Fibroblast of skin of left quadriceps (primary cell): ENCODE data around the gene CARS2.
"Not testable (repeated sequence)": the region's sequence is repeated elsewhere in the genome, so short reads cannot be mapped to it uniquely, and the experiment has no call there.

ENCODE experiments used
- DNase-seq, 2 experiments: peaks; one replicate each; pipeline ENCODE4 v3.0.0-alpha.2; 2013; ENCODE audit warnings: low read depth in 2 of 2

Gene CARS2

DNA sequence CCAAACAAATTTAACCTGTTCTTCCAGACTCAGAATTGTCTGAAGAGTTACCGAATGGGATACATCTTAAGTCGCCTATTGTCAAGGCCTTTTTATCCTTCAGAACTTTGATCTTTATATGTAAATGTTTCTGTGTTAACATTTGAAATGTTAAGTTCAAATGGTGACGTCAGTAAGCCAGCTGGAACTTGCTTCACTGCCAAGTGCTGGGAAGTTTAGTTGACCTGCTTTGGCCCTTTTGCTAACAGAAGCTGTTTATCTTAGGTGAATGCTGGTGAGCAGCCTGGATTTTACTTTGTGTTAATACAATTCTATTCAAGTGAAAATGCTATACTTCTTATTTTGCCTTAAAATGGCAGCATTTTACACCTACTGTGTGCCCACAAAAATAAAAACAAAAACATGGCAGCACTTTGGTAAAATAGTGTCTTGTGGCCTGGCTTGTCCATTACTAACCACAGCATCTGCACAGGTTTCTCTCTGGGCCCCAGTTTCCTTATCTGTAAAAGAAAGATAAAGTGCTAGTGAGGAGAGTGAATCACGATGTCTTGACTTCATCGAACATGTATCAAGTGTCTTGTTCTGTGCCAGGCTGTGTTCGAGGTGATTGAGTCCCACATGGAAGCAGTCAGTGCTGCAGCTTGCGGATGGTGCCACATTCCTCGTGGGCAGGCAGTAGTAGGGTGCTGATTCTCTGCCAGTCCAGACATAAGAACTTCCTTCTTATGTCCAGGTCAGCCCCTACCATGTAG is 88.4 kb downstream of the CARS2 start:
- no peak for DNase-seq

- no peak for DNase-seq
These were observed 89.5 kb downstream of the CARS2 start for GRCh38 chr13:110616103-110617101.

- DNase-seq, result peak; percentile 91 to 92
These were observed 90.4 kb downstream of the CARS2 start, which contains the start of gene NAXD for GRCh38 chr13:110615322-110616102. NAXD (plus strand) TSS chr13:110615545; CDS start chr13:110615602, 57 bp downstream.

- DNase-seq, result no peak
These were observed 91.0 kb downstream of the CARS2 start for GRCh38 chr13:110615005-110615321.

DNA sequence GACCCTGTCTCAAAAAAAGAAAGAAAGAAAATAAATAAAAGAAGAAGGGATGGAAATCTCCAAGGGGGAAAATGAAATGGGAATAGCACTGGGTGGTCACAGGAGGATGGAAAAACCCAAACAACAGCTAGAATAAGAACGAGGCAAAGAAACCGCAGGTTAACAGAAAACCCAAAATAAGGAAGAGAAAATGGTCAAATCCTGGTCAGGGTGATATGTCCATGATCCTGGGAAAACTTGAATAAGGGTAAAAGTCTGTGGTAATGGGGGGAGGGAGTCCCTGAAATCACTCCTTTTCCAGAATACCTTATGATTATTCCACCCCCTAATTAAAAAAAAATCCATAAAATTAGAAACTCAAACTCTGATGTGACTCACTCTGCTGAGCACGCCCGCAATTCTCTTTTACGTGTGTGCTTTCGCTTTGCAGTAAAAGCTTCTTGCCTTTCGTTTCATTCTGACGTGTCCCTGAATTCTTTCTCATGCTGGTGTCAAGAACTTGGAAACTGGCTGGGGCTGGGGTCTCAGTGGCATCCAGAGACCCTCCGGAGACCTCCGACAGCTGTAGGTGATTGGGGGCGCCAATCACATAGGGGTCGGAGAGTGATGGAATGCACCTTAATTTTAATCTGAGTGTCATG is 94.8 kb downstream of the CARS2 start:
- DNase-seq, result no peak

DNA sequence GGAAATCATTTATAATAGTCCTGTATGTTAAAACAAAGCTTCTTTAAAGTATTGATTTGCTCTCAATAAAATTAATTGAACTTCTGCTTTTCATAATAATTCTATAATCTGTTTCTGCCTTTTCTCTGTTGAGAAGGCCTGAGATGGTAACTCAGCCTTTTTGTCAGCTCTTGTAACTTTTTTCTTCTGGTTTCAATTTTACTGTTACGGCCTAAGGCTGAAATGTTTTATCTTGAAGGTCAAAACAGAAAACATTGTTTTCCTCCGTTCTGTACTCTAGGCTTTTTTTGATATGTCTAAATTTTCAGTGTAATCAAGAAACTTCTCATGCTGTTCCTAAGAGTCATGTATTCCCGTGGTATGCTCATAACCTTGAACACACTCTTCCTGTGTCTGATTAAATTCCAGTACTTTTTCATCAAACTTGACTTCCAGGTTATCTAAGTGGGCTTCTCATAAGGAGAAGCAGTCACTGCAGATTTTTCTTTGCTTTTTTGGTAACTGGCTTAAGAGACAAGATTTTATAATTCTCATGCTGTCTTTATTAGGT is 98.2 kb downstream of the CARS2 start:
- DNase-seq, result no peak

DNA sequence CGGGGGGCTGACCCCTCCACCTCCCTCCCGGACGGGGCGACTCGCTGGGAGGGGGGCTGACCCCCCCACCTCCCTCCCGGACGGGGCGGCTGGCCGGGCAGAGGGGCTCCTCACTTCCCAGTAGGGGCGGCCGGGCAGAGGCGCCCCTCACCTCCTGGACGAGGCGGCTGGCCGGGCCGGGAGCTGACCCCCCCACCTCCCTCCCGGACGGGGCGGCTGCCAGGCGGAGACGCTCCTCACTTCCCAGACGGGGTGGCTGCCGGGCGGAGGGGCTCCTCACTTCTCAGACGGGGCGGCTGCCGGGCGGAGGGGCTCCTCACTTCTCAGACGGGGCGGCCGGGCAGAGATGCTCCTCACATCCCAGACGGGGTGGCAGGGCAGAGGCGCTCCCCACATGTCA is 99.6 kb downstream of the CARS2 start:
- not testable (repeated sequence) for DNase-seq

DNA sequence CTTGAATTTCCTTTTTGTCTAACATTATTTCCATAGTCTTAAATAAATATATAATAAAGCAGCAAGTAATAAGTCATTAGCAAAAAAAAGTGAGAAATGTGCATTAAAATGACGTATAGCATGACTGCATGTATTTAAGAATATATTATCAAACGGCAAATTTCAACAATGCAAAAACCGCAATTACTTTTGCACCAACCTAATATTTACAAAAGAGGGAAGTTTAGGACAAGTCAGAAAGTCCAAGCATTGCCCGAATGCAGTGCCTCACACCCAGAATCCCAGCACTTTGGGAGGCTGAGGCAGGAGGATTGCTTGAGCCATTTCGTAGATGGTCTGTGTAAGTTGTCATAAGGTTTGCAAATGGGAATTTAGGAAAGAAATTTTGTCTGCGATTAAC is 100.8 kb downstream of the CARS2 start:
- no peak for DNase-seq

GRCh38 chr13:110600980-110601379 is 104.9 kb downstream of the CARS2 start:
- DNase-seq, result no peak

GRCh38 chr13:110600261-110600819 is 105.6 kb downstream of the CARS2 start:
- DNase-seq, result no peak

GRCh38 chr13:110597041-110597689 is 108.8 kb downstream of the CARS2 start:
- no peak for DNase-seq

DNA sequence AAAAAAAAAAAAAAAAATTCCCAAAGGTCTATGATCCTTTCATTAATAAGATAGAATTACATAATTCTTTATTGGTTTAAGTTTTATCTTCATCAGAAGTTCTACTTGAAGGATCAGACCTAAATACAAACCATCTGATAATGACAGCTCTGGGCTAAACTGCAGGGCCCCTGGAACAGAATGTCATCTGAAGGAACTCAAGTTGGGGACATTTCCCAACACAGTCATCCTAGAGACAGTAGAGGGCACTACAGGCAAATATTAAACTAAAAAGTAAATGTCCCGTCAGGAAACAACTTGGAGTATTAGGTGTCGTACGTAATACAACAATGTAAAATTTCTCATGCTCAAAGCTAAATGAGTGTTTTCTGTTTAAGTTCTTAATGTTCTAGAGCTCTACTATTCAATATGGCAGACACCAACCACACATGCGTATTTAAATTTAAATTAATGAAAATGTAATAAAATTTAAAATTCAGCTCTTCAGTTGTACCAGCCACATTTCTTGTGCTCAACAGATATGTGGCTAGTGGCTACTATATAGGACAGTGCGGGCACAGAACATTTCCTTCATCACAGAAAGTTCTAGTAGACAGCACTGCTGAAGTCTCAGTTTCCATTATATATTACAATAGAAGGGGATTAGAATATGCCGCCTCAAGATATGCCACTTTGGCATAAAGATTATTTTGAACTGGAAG is 112.3 kb downstream of the CARS2 start:
- DNase-seq, result peak in 1 of 2 experiments; percentile 19

DNA sequence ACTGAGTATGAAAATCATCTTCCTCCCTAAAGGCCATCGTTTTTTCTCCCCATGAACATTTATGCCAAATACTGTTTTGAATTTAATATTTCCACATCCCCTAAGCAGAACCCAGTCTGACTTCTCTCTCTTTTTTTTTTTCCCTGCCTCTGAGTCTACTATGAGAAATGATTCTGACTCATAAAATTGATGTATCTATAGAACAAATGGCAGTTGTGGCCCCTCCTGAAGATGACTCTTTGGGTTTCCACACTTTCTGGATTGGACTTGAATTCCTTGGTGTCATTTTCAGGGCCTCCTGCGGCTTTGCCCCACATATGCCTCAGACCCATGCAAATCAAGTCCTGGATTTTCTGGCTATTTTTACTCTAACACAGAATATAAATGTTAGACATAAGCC is 113.3 kb downstream of the CARS2 start:
- peak; percentile 36 to 48 for DNase-seq
